GM21529 (cell line): ENCODE results near the gene TUFT1.
"Not testable (repeated sequence)": the region's sequence is repeated elsewhere in the genome, so short reads cannot be mapped to it uniquely, and the experiment has no call there.

Experiments
- ATAC-seq: cut with Tn5 transposase; IDR thresholded peaks from one replicate; pipeline ENCODE4 v1.9.1; 2021; ENCODE audit not compliant: unreplicated experiment

TUFT1 gene

GRCh38 chr1:151512326-151512725 is 27.8 kb upstream of the TUFT1 start:
- ATAC-seq, result no peak

- no peak for ATAC-seq
Measured at GRCh38 chr1:151512801-151513625, 27.1 kb upstream of the TUFT1 start.

DNA sequence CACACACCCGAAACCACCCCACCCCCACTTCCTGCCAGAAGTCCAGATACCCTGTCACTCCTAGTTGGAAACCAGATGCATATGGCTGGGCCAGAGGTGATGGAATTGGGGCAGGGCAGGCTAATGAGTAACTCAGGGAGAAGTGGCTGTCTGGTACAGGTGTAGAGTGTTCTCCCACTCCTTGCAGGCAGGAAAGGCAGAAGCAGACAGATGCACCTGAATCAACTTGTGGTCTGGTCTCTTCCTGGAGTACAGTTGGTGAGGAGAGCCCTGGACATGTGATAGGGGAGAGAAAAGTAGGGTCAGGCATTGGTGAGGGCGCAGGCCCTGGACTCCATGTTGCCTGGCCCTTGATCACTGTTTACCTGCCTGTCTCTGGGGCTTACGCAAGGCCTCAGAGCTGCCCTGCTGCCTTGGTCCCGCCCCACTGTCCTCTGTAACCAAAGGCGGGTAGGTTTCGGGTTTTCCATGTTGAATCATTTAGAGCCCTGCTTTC is 26.4 kb upstream of the TUFT1 start:
- no peak for ATAC-seq

- no peak for ATAC-seq
Measured at GRCh38 chr1:151514366-151514765, 25.7 kb upstream of the TUFT1 start.

- no peak for ATAC-seq
Measured at GRCh38 chr1:151515265-151515664, 24.8 kb upstream of the TUFT1 start.

DNA sequence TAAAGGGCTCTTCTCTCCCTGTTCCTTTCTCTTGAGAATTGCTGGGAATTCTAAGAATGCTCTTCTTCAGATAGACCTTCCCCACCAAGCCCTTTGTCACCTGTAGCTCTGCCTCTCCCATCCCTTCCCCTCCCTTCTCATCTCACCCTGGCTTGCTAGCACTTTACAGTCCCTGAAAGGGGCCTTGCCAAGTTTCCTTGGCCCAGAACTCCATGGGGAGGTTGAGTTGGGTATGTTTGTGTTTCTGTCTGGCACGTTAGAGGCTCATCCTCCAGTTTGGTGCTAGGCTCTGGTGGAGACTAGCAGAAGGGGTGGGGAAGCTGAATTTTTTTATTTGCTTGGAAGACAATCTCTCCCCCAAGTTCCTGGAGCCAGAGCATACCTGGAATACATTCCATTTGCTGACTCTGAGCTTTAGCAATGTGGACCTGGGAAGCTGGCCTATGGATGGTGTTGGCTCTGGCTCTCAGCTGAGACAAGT is 24.0 kb upstream of the TUFT1 start:
- no peak for ATAC-seq

DNA sequence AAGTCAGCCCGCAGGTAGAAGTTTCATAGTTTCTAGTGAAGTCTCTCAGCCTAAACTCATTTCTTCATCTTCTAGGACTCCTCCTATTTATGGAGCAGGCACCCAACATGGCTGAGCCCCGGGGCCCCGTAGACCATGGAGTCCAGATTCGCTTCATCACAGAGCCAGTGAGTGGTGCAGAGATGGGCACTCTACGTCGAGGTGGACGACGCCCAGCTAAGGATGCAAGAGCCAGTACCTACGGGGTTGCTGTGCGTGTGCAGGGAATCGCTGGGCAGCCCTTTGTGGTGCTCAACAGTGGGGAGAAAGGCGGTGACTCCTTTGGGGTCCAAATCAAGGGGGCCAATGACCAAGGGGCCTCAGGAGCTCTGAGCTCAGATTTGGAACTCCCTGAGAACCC is 21.7 kb upstream of the TUFT1 start:
- no peak for ATAC-seq

DNA sequence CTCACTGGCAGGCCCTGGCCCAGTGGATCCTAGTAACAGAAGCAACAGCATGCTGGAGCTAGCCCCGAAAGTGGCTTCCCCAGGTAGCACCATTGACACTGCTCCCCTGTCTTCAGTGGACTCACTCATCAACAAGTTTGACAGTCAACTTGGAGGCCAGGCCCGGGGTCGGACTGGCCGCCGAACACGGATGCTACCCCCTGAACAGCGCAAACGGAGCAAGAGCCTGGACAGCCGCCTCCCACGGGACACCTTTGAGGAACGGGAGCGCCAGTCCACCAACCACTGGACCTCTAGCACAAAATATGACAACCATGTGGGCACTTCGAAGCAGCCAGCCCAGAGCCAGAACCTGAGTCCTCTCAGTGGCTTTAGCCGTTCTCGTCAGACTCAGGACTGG is 21.2 kb upstream of the TUFT1 start:
- no peak for ATAC-seq

DNA sequence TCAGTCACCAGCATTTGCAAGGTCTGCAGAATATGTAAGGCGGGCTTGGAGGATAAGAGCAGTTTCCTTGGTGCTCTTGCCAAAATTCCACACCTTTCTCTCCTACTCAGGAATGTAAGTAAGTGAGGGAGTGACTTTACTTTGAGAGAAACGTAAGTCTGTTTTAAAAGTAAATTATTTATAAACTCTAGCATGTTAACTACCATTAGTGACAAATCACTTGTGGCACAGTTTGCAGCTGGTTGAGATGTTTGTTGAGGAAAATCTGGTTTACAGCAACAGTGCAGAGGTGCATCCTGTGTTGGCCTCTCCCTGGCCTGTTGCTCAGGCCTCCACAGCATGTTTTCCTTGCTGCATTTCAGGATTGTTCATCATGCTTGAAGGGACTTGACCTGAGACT is 20.4 kb upstream of the TUFT1 start:
- ATAC-seq, result no peak

DNA sequence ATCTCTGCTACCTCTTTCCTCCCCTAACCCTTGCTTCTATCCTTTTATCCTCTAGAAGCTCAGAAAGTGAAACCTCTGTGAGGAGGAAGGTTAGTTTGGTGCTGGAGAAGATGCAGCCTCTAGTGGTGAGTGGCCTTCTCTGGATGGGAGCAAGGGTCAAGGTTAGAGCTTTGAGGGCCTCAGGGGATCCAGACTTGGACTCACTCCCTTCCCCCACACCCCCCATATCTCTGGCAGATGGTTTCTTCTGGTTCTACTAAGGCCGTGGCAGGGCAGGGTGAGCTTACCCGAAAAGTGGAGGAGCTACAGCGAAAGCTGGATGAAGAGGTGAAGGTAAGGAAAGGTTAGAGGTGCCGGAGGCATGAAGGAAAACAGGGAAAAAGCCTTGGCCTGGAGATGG is 19.8 kb upstream of the TUFT1 start:
- ATAC-seq, result no peak

GRCh38 chr1:151522427-151522826 is 17.7 kb upstream of the TUFT1 start:
- ATAC-seq, result not testable (repeated sequence)

- no peak for ATAC-seq
Measured at GRCh38 chr1:151523326-151523725, 16.8 kb upstream of the TUFT1 start.

GRCh38 chr1:151524736-151525135 is 15.4 kb upstream of the TUFT1 start:
- ATAC-seq, result no peak

DNA sequence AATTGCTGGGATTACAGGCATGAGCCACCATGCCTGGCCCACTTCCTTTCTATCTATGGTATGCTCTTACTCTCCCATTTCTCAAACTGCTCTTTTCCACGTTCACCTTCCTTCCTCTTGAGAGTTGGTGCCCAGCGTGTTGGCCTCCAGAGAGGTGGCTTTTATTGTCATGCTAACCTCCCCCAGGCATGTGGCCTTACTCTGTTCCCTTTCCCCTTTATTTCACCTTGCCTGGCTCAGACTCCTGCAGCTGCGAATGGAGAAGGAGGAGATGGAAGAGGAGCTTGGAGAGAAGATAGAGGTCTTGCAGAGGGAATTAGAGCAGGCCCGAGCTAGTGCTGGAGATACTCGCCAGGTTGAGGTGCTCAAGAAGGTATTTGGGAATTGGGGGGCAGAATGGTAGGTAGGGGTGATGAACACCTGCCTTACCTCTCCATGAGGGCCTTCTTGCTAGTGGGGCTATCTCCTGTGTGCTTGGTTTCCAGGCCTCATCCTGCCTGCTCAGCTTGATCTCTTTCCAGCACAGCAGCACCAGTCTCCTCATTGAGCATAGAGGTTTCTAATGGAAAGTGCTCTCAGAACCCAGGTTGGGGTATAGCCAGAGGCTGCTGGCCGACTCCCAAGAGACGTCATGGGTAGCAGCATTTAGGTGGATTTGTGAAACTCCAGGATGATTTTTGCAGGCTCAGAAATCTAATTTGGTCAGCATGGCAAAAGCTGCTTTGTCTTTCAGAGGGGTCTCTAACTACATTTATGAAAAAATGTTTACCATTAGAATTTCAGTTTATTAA is 13.2 kb upstream of the TUFT1 start:
- ATAC-seq, result no peak

GRCh38 chr1:151529211-151529702 is 10.9 kb upstream of the TUFT1 start:
- no peak for ATAC-seq

GRCh38 chr1:151529781-151530180 is 10.3 kb upstream of the TUFT1 start:
- no peak for ATAC-seq

GRCh38 chr1:151530461-151530860 is 9.6 kb upstream of the TUFT1 start:
- ATAC-seq, result no peak

DNA sequence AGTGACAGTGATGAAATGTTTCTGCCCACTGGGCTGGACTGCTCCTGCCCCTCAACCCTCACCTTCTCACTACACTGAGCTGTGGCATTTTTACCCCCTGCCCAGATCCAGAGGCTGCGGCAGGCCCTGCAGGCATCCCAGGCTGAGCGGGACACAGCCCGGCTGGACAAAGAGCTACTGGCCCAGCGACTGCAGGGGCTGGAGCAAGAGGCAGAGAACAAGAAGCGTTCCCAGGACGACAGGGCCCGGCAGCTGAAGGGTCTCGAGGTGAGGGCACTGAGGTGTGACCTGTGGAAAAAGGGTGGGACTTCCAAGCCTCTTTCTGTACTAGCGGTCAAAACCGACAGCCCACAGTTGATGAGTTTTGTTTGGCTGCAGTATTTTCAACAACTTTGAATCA is 6.2 kb upstream of the TUFT1 start:
- no peak for ATAC-seq

- ATAC-seq, result no peak
Measured at GRCh38 chr1:151534662-151535278, 5.3 kb upstream of the TUFT1 start.

GRCh38 chr1:151535326-151536271 is 4.5 kb upstream of the TUFT1 start:
- ATAC-seq, result no peak
